GM18867 (cell line): ENCODE results near the gene PCSK5.

ENCODE experiments used
- ATAC-seq: cut with Tn5 transposase; IDR thresholded peaks from one replicate; pipeline ENCODE4 v1.9.1; 2021; ENCODE audit warnings: mild to moderate bottlenecking, moderate library complexity; ENCODE audit not compliant: unreplicated experiment

The PCSK5 gene

GRCh38 chr9:75998096-75998780, 107.8 kb downstream of the PCSK5 start:
- no peak for ATAC-seq

- ATAC-seq = no peak
Observed at GRCh38 chr9:76001459-76001858, 111.0 kb downstream of the PCSK5 start.

- no peak for ATAC-seq
Observed at GRCh38 chr9:76003041-76003440, 112.6 kb downstream of the PCSK5 start.

- ATAC-seq = peak; percentile 67
Observed at GRCh38 chr9:76004526-76004925, 114.1 kb downstream of the PCSK5 start.

GRCh38 chr9:76007935-76008334, 117.5 kb downstream of the PCSK5 start:
- ATAC-seq = no peak

- no peak for ATAC-seq
Observed at GRCh38 chr9:76013809-76014208, 123.3 kb downstream of the PCSK5 start.

GRCh38 chr9:76018235-76018634, 127.8 kb downstream of the PCSK5 start:
- ATAC-seq = no peak

- ATAC-seq = no peak
Observed at GRCh38 chr9:76018761-76019160, 128.3 kb downstream of the PCSK5 start.

GRCh38 chr9:76020652-76021051, 130.2 kb downstream of the PCSK5 start:
- no peak for ATAC-seq

- ATAC-seq = no peak
Observed at GRCh38 chr9:76022317-76022716, 131.8 kb downstream of the PCSK5 start.

GRCh38 chr9:76023715-76024195, 133.3 kb downstream of the PCSK5 start:
- no peak for ATAC-seq

GRCh38 chr9:76025286-76025685, 134.8 kb downstream of the PCSK5 start:
- no peak for ATAC-seq

- ATAC-seq = no peak
Observed at GRCh38 chr9:76026796-76027195, 136.3 kb downstream of the PCSK5 start.

- ATAC-seq = peak; percentile 46
Observed at GRCh38 chr9:76027416-76027815, 136.9 kb downstream of the PCSK5 start.

GRCh38 chr9:76027861-76028260, 137.4 kb downstream of the PCSK5 start:
- ATAC-seq = no peak

GRCh38 chr9:76032038-76032796, 141.7 kb downstream of the PCSK5 start:
- ATAC-seq = no peak

- no peak for ATAC-seq
Observed at GRCh38 chr9:76032797-76033373, 142.4 kb downstream of the PCSK5 start.

GRCh38 chr9:76034049-76034448, 143.6 kb downstream of the PCSK5 start:
- ATAC-seq = no peak

GRCh38 chr9:76036762-76037161, 146.3 kb downstream of the PCSK5 start:
- no peak for ATAC-seq

GRCh38 chr9:76037587-76038225, 147.2 kb downstream of the PCSK5 start:
- no peak for ATAC-seq

GRCh38 chr9:76038431-76038830, 148.0 kb downstream of the PCSK5 start:
- no peak for ATAC-seq
